ENCODE data around the gene LILRB2. TPM values are rescaled to one million over a fixed set of nuclear protein-coding genes. Genes with fewer than 3 reads are reported as not detected.

Gene LILRB2
- total and polyA plus RNA-seq, 9 of the 15 experiments (the other 6 are each of a cell fraction or from before 2014, with no cell fraction given), result not detected

GRCh38 chr19:54231077-54231931, 49.6 kb downstream of the LILRB2 start (continued):
- TF ChIP-seq HINFP (tag; conservative IDR thresholded peaks at IDR 0.05; ENCODE audit: low read depth) (no peak), ARID2 (IDR thresholded peaks at IDR 0.05) (peak; percentile 57; the same call in 1 of the 2 replicates), ZNF668 (CRISPR knock-in tag; IDR thresholded peaks at IDR 0.05) (no peak), ZNF785 (CRISPR knock-in tag; IDR thresholded peaks at IDR 0.05) (no peak), ZNF512 (tag; IDR thresholded peaks at IDR 0.05) (no peak), ZFX (CRISPR knock-in tag; IDR thresholded peaks at IDR 0.05) (no peak), HNRNPH1 (optimal IDR thresholded peaks at IDR 0.05; ENCODE audit: low read depth, low read length) (no peak), NEUROD1 (IDR thresholded peaks at IDR 0.05; ENCODE audit: borderline replicate concordance, low read depth, low read length, partially characterized antibody) (peak; percentile 32), SMAD4 (CRISPR knock-in tag; conservative IDR thresholded peaks at IDR 0.05) (no peak), CEBPZ (IDR thresholded peaks at IDR 0.05; ENCODE audit: borderline replicate concordance, low read depth, low read length) (no peak), JUND (IDR thresholded peaks at IDR 0.05; ENCODE audit: borderline replicate concordance, low read depth, low read length) (peak; percentile 90), JUND (tag; IDR thresholded peaks at IDR 0.05; ENCODE audit: borderline replicate concordance, low read depth, low read length) (peak; percentile 74; the same call in 1 of the 3 replicates), NR2F6 (CRISPR knock-in tag; IDR thresholded peaks at IDR 0.05) (0 out of 2 replicates have a peak, but pooled peaks have one; percentile 45), LCOR (CRISPR knock-in tag; IDR thresholded peaks at IDR 0.05) (peak; percentile 50; the same call in 1 of the 2 replicates), ZBTB9 (CRISPR knock-in tag; IDR thresholded peaks at IDR 0.05) (0 out of 2 replicates have a peak, but pooled peaks have one; percentile 44), CREM (IDR thresholded peaks at IDR 0.05; ENCODE audit: low read depth) (peak; percentile 90), CC2D1A (IDR thresholded peaks at IDR 0.05) (peak; percentile 91), RBM34 (IDR thresholded peaks at IDR 0.05; ENCODE audit: borderline replicate concordance, insufficient read depth, low read length) (no peak), ZNF212 (CRISPR knock-in tag; IDR thresholded peaks at IDR 0.05) (no peak)
